GM18861 (cell line): ENCODE measurements around the gene SMIM17.

ENCODE experiments used
- ATAC-seq: cut with Tn5 transposase; IDR thresholded peaks from one replicate; pipeline ENCODE4 v1.9.1; 2021; ENCODE audit not compliant: unreplicated experiment

SMIM17 gene

DNA sequence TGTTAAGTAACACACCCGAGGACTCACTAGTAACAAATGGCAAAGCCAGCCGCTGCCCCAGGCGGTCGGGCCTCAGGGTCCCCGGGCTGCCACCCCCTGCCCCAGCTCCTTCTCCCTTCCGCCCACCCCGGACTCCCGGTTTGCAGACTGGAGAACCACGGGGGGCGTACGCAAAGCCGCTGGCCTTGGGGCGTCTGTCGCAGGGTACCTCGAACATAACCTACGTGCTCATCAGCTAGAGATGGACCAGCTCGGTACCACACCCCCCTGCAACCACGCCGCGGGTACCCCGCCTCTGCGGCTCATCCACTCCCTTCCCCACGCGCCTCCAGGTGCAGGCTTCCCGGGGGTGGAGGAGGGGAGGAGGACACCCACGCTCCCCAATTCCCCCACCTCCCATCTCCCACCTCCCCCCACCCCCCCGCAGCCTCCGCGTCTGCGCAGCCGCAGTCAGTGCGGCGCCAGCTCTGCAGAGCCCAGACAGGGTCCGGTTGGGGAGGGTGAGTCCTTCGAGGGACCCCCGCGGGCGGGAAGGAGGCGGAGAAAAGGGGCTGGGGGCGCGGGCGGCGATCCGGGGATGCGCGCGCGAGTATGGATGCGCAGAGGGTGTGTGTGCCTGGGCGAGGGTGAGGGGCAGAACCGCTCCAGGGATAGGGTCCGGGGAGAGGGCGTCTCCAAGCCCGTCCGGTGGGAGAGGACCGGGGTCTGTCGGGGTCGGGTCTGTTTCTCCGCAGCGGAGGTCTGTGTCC is at the start of gene SMIM17:
Gene SMIM17, plus strand, starts transcription at position 449 of the 749 bp plus-strand sequence. CDS start 2,509 bp downstream, outside the sequence.
- ATAC-seq, result no peak

DNA sequence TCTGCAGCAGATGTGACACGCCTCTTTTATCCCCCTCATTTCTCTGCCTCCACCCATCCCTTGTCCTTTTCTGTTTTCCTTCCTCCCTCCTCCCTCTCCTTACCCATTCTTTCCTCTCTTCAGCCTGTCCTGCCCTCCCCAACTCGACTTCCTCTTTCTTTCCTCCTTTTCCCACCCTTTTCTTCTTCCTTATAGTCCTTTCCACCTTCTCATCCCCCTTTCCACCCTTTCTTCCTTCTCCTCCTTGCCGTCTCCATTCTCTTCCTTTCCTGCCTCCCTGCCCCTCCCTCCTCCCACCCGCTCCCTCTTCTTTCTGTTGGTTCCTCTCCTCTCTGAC is 48.5 kb upstream of the SMIM17 start:
- ATAC-seq, result no peak

DNA sequence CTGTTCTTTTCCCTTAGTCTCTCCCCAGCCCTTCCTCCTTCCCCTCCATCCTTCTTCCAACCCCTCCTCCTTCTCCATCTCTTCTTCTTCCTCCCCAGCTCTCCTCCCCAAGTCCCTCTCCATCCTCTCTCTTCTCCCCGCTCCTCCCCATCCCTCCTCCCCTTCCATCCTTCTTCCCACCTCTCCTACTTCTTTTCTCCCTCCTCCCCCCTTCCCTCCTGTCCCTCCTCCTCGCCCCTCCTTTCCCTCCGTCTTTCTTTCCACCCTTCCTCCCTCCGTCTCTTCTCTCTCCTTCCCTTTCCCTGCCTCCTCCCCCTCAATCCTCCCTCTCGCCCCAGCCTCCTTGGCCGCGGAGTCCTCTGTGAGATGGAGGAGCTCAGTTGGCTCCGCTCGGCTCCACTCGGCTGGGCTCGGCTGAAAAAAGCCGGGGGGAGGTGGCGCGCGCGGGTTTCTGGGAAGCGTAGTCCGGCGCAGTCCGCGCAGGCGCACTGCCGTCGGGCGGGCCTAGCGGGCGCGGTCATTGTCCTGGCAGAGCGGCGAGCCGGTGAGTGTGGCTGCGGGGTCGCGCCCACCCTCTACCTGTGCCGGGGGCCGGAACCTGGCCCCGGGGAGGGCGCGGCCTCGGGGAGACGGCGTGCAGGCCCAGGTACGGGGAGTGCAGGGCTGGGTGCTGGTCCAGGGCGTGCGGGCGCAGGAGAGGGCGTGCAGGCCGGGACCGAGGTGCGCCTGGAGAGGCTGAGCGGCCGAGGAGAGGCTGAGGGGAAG is 48.0 kb upstream of the SMIM17 start, which contains the start of gene ZNF71:
Gene ZNF71, plus strand, starts transcription at position 520 of the 765 bp plus-strand sequence. CDS start 6,257 bp downstream, outside the sequence.
- peak; percentile 85 for ATAC-seq

DNA sequence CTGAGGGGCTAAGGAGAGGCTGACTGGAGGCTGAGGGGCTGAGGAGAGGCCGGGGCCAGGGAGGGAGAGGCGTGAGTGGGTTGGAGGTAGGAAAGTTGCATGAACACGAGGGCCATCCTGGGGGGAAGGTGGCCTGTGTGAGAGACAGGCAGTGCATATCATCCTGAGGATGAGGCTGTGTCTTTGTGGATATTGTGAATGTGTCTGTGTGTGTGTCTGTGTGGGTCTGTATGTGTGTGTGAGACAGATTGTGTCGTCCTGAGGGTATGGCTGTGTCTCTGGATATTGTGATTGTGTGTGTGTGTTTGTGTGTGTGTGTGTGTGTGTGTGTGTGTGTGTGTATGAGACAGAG is 47.4 kb upstream of the SMIM17 start:
- ATAC-seq, result no peak

DNA sequence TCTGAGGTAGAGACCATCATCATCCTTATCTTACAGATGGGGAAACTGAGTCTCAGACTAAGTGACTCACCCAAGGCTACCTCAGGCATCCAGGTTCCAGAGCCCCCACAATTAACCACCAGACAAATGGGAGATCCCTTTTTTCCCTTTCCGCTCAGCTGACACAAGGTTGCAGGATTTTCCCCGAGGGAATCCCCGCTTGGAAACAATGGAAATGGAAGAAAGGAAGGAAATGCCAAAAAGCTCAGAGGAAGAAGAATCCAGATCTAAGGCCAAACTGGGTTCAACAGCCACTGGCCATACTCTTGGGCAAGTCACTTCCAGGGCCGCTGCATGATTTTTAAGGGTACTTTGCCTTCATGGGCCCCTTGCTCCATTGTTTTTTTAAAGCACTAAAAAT is 46.3 kb upstream of the SMIM17 start:
- ATAC-seq, result no peak

DNA sequence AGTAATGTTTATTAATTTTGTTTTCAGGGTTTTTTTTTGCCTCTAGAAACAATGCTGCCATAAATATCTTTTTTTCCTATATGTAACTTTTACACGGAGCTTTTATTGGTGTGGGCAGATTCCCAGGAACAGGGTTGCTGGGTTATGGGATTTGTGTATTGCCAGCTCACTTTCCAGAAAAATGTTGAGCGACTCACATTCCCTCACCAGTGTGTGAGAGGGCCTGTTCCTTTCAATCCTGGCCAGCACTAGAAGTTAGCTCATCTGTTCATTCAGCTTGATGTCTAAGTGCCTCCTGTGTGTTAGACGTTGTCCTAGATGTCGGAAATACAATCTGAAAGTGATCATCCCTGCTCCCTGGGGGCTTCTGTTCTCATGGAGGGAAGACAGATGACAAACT is 45.3 kb upstream of the SMIM17 start:
- no peak for ATAC-seq

DNA sequence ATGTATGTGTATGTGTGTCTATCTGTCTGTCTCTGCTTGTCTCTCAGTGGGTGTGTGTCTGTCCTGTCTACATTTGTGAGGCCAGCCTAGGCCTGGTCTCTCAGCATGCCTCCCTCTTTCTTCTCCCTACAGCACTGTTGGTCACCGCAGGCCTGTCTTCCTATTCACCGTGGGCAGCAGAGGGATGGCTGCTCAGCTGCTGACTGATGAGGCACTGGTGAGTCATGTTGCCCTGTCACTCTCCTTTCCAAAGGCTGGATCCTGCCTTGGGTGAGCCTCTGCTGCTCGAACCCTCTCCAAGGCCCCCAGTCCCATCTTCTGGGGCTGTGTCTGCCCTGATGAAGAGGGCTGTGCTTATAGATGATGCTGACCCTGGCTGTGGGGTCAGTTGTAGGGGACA is 41.6 kb upstream of the SMIM17 start:
- ATAC-seq, result no peak

DNA sequence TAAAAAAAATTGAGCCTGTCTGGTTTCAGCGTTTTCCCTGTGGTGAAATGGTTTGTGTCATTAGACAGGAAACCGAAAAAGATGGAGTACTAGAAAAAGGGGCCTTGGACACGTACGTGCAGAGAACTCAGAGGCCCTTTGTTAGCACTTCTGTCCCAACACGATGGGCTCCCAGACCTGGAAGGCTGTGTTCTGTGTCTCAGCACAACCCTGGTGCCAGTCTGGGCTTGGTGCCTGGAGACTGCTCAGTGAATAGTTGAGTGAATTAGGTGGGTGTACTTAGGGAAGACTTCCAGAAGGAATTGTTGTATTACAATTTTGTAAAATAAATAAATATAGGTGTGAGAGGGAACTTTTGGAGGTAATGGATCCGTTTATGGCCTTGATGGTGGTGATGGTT is 39.1 kb upstream of the SMIM17 start:
- ATAC-seq, result no peak

DNA sequence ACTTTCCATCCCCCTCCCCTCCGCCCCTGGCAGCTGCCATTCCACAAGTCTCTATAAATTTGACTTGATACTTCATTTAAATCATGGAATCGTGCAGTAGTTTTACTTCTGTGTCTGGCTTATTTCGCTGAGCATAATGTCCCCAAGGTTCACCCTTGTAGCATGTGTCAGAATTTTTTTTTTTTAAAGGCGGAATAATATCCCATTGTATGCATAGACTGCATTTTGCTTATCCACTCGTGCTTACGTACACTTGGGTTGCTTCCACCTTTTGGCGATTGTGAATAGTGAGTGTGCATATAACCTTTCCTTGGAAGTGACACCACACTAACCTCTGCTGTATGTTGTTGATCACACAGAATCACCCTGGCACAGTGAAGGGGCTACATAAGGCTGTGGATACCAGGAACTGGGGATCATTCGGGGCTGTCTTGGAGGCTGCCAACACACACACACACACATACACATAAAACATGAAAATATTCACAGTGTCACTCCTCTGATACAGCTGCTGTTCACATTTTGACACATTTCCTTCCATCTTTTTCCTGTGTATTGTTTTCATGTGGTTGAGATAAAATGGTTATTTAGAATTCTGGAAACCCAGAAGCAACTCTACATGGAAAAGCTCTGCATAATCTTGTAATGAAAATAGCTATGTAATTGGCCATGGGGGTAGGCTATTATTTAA is 34.5 kb upstream of the SMIM17 start:
- ATAC-seq, result no peak

DNA sequence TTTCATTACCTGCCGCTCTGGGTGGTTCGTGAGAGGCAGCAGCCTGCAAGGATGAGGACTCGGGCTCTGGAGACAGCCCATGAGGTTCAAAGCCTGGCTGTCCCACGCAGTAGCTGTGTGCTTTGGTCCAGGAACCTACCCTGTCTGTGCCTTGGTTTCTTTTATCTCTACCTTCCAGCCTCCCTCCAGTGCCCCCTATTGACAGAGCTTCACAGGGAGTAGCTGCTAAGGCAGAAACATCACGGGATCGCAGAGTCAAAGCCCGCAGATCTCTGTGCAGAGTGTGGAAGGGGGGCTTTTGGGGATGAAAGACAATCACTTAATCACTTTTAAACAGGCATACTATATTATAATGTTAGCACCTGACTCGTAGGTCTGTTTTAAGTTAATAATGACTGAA is 31.7 kb upstream of the SMIM17 start:
- ATAC-seq, result no peak

DNA sequence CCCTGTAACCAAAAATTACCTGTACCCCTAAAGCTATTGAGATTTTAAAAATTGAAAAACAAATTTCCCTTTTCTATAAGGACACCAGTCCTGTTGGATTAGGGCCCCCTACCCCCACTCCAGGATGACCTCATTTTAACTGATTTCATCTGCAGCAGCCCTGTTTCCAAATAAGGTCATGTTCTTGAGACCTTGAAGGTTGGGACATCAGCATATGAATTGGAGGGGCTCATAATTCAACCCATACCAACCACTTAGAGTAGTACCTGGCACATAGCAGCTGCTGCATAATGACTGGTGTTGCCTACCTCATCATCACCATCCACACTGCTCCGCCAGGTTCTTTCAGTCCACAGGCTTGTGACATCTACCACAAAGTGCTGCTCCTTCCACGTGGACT is 30.2 kb upstream of the SMIM17 start:
- no peak for ATAC-seq

DNA sequence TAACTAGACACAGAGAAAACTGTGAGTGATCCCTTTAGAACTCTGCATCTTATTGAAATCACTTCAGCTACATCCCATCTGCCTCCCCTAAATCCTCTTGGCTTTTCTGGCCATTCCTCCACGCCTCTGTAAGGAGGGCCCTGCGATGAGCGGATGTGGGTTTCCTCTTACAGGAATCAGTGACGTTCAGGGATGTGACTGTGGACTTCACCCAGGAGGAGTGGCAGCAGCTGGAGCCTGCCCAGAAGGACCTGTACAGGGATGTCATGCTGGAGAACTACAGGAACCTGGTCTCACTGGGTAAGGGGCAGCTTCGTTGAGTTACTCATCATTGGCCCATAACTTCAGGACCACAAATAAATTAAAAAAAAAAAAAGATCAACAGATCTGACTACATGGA is 29.3 kb upstream of the SMIM17 start:
- ATAC-seq, result no peak

DNA sequence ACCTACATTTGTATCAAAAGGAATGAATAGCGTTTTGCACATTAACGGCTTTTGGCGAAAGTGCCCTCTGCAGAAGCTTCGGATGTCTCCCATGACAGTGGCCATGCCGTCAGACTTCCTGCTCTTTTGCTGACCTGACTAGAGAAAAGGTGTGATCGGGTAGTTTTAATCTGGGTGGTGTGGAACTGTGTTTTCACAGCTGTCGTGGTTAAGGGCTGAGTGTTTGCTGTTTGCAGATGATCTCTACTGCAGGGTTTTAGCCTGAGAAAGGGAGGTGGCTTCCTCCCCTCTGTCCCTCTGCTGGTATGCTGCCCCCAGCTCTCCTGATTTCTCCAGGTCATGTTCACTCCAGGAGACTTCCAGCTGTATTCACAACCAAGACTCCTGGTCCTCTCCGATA is 25.4 kb upstream of the SMIM17 start:
- ATAC-seq, result no peak

DNA sequence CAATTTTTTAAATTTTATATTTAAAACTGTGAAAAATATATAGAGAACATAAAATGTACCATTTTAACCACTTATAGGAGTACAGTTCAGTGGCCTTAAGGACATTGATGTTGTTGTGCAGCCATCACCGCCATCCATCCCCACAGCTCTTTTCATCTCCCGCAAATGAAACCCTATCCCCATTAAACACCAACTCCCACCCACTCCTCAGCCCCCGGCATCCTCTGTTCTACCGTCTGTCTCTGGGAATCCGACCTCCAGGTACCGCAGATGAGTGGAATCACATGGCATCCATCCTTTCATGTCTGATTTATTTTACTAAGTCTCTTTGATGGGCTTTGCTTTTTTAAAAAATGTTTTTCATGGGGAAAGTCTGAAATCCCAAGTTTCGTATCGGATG is 23.8 kb upstream of the SMIM17 start:
- no peak for ATAC-seq

DNA sequence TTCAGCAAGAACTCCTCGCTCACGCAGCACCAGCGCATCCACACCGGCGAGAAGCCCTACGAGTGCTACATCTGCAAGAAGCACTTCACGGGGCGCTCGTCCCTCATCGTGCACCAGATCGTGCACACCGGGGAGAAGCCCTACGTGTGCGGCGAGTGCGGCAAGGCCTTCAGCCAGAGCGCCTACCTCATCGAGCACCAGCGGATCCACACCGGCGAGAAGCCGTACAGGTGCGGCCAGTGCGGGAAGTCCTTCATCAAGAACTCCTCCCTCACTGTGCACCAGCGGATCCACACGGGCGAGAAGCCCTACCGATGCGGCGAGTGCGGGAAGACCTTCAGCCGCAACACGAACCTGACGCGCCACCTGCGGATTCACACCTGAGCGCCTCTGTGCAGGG is 20.6 kb upstream of the SMIM17 start:
- ATAC-seq, result no peak

DNA sequence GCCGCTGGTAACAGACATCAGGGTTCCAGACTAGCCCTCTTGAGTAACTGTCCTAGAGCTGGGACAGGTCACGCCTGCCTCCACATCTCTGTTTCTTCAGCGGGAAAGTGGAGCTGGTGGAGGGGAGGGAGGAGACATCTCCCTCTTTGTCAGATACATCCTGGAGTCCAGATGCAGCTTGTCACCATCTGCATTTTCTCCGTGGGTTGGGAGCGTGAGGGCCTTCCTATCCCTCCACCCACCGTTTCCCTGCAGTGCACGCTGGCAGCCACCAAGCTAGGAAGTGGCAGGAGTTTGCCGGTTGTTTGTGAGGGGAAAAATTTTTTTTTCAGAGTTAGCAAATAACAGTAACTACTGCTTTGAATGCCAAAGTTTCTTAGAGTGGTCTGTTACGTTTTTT is 20.0 kb upstream of the SMIM17 start:
- no peak for ATAC-seq

DNA sequence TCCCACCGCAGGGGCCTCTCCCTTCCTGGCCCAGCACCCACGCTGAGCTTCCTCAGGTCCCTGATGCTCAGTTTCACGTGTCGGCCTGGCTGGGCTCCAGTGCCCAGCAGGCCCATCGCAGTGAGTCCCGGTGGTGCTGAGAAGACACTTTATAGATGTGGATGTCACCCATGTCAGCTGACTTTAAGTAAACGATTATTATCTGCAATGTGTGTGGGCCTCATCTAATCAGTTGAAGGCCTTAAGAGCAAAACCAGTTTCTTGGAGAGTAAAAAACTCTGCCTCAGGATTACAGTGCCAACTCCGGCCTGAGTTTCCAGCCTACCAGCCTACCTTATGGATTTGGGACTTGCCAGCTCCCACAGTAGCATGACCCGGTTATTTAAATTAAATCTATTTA is 17.3 kb upstream of the SMIM17 start:
- ATAC-seq, result no peak

DNA sequence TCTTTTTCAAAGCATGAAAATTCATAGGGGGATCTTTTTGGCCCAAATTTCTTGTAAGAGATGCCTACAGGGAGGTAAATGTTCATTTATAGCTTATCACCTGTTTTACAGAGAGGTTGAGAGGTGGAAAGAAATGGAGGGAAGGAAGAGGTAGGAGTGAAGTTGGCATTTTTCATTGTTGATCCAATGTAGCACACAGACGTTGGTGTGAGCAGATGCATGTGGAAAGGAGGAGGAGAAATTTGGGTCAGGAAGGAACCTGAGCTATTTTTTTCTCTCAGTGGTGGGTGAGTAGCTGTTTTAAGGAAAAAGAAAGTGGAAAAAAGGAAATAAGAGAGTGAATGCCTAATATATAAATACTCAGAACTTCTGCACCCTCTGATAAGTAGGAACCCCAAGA is 9.9 kb upstream of the SMIM17 start:
- no peak for ATAC-seq

DNA sequence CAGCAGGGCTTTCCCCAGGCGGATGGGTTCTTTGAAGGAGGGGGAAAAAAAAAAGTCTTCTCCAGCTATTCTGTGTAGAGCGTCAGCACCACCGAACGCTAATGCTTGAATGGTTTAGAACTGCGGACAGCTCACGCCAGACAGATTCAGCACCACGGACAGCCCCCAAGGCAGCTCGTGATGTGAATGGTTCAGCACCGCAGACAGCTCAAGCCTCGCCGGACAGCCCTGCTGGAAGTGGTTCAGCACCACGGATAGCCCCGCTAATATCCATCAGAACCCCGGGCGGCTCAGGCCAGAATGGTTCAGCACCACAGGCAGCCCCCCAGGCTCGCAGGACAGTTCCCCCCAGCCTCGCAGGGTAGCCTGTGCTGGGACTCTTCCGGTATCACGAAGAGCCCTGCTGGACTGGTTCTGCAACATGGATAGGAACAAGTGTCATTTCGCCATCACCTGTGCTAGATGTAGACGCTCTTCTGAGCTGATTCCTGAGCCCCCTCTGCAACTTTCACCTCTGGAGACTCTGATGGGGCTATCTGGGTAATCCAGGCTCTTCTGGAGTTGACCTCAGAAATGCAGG is 4.9 kb upstream of the SMIM17 start:
- ATAC-seq, result no peak

DNA sequence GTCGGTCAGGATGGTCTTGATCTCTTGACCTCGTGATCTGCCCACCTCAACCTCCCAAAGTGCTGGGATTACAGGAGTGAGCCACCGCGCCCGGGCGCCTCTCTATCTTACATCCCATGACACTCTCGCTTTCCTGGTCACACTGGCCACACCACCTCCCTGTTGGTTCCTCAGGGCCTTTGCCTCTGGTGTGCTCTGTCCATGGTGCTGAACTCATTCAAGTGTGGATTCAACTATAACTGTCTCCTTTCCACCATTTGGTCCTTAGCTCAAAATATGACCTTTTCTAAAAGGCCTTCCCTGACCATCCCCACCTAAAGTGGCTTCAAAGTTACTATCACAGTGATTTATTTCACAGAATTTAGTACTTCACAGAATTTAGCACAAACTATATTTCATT is 3.7 kb upstream of the SMIM17 start:
- ATAC-seq, result no peak

DNA sequence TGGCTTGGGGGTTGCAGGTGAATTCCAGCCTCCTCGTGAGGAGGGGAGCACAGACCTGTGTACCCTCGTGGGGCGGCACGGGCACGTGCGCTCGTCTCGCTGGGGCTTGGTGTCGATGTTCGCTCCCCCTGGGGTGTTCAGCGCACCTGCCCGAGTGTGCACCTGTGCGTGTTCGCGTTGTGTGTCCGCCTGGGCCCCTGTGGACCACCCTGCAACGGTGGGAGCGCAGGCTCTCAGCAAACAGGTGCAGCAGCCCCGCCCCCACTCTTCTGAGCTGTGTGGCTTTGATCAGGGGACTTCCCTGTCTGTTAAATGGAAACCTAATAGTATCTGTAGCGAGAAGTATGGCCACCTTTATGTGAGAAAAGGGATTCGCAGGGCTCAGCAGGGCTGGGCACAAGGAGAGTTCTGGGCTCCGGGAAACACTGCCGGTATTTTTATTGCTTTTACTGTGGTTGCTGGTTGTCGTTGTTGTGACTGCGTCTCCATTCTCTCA is 549 bp downstream of the SMIM17 start:
- no peak for ATAC-seq

DNA sequence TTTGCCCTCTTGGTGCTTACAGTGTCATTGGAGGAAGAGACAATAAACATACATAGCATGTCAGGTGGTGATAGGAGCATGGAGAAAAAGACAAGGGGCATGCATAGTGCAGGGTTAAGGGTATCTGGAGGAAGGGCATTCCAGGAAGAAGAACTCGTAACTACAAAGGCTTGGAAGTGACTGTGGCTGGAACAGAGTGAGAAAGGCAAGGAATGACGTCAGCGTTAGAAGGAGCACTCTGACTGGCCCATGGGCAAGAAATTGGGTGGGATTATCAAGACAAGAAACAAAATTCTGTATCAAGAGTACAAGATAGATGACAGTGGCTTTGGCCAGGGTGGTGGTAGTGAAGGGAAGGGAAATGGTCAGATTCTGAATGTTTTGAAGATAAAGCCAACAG is 11.2 kb downstream of the SMIM17 start:
- ATAC-seq, result no peak
